Fibroblast of lung (primary cell): ENCODE results near the gene KRTAP4-12.

ENCODE experiments used
- CTCF ChIP-seq, 2 donors: IDR thresholded peaks in 1 of 2; conservative IDR thresholded peaks in 1 of 2; 1 replicate in 1 of 2; 2 replicates in 1 of 2; pipeline ENCODE4 v1.5.1; 2011 to 2012; ENCODE audit warnings: low read length in 2 of 2, control low read depth in 1 of 2, inconsistent platforms in 1 of 2, low read depth in 1 of 2, mild to moderate bottlenecking in 1 of 2
- EZH2 ChIP-seq: IDR thresholded peaks from 2 replicates; pipeline ENCODE4 v1.5.1; 2012; ENCODE audit warnings: low read length, control low read depth, mild to moderate bottlenecking; ENCODE audit errors: missing control alignments

GRCh38 chr17:41150026-41150425 lies 26.0 kb upstream of the KRTAP4-12 start:
- TF ChIP-seq CTCF (conservative IDR thresholded peaks at IDR 0.05 in 1 of 2, IDR thresholded peaks at IDR 0.05 in 1 of 2; ENCODE audit: low read depth in 1 of 2, low read length in 2 of 2) (no peak), EZH2 (no peak)
